HG03469 (cell line): ENCODE results near the gene GON4L.
"Not testable (repeated sequence)": the region's sequence is repeated elsewhere in the genome, so short reads cannot be mapped to it uniquely, and the experiment has no call there.

ENCODE experiments used
- ATAC-seq: cut with Tn5 transposase; IDR thresholded peaks from one replicate; pipeline ENCODE4 v1.9.1; 2021; ENCODE audit warnings: mild to moderate bottlenecking, moderate library complexity, moderate number of reproducible peaks; ENCODE audit not compliant: unreplicated experiment

GON4L gene

DNA sequence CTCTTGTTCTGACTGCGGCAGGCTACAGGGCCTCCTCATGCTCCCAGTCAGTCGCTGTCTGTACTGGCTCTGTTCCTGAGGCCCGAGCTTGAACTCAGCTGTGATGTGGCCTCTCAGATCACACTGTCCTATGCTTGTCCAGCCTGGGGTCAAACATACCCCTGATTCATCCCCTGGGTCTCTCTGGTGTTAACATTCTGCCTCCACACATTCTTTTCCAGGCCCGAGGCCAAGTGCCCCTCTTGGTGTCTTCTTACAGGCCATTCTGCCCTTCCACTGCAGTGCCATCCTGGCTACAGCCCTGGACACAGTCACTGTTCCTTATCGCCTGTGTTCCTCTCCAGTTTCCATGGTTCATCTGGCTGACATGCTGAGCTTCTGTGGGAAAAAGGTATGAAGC, 108.9 kb downstream of the GON4L start:
- ATAC-seq: not testable (repeated sequence)

DNA sequence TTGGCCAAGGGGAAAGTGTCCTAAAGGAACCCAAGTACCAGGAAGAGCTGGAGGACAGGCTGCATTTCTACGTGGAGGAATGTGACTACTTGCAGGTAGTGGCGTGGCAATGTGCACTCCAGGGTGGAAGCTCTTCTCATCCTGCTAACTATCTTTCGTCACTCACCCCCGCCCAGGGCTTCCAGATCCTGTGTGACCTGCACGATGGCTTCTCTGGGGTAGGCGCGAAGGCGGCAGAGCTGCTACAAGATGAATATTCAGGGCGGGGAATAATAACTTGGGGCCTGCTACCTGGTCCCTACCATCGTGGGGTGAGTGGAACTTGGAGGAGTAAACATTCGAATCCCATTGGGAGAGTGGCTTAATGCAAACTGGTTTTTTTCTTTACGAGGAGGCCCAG, 109.4 kb downstream of the GON4L start:
- not testable (repeated sequence) for ATAC-seq

DNA sequence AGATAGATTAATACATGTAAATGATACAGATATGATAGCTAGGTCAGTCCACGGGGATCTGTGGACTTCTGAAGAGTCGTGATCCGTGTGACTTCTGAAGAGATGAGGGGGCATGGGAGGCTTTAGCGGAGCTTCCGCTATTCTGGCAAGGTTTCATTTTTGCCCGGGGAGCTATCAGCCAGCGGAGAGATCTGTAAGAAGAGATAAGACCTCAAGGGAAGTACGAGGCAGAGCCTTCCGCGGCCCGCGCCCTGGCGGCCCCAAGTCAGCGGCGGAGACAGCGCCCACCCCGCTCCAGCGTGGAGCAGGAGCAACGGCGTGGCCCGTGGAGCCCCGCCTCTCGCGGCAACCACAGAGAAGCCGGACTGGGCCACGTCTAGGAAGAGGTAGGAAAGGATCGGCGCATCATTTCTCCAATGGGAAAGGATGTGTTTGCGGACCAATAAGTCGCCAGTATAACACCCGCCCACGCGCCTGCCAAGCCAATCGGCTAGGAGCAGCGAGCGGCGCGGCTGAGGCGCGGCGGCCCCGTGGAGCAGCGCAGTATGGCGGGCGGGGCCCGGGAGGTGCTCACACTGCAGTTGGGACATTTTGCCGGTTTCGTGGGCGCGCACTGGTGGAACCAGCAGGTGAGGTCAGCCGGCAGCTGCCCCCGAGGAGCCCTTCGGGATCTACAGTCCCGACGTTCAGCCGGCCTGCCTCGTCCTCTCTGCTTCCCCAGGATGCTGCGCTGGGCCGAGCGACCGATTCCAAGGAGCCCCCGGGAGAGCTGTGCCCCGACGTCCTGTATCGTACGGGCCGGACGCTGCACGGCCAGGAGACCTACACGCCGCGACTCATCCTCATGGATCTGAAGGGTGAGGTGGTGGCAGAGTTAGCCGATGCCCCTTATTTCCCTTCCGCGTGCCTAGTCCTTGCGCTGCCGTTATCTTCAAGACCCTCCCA, 111.5 kb downstream of the GON4L start:
- peak; percentile 77 for ATAC-seq

DNA sequence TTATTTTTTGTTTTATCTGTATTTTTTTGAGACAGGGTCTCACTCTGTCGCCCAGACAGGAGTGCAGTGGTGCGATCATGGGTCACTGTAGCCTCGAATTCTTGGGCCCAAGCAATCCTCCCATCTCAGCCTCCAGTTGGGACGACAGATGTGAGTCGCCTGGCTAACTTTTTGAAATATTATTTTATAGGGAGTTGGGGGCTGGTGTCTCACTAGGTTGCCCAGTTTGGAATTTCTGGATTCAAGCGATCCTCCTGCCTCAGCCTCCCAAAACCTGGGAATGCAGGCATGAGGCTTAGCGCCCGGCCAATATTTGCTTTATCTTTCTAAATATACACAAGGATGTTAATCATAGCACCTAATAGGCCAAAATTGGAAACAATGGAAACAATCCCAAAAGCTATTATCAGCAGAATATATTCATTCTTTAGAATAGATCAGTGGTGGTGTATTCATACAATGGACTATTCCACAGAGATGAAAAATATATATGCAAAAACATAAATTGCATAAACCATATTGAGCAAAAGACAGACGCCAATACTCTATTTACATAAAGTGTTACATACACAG, 112.2 kb downstream of the GON4L start:
- ATAC-seq: no peak

DNA sequence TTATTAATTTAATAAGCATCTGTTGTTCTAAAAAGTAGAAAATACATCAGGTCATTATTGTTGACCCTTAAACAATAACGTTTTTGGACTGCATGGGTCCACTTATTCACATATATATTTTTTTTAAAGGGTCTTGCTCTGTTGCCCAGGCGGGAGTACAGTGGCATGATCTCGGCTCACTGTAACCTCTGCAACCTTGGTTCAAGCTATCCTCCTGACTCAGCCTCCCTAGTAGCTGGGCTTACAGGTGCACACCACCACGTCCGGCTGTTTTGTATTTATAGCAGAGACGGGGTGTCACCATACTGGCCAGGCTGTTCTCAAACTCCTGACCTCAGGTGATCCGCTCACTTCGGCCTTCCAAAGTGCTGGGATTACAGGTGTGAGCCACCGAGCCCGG, 115.1 kb downstream of the GON4L start:
- ATAC-seq: no peak

DNA sequence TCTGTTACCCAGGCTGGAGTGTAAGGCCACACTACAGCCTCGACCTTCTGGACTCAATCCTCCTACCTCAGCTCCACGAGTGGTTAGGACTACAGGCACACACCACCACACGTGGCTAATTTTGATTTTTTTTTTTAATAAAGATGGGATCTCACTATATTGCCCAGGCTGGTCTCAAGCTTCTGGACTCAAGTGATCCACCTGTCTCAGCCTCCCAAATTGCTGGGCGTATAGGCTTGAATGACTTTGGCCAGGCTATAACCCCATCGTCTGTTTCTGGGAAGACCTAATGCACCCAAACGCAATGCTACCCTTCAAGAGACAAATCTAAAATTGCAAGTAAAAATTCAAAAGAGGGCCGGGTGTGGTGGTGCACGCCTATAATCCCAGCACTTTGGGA, 116.0 kb downstream of the GON4L start:
- ATAC-seq: no peak

DNA sequence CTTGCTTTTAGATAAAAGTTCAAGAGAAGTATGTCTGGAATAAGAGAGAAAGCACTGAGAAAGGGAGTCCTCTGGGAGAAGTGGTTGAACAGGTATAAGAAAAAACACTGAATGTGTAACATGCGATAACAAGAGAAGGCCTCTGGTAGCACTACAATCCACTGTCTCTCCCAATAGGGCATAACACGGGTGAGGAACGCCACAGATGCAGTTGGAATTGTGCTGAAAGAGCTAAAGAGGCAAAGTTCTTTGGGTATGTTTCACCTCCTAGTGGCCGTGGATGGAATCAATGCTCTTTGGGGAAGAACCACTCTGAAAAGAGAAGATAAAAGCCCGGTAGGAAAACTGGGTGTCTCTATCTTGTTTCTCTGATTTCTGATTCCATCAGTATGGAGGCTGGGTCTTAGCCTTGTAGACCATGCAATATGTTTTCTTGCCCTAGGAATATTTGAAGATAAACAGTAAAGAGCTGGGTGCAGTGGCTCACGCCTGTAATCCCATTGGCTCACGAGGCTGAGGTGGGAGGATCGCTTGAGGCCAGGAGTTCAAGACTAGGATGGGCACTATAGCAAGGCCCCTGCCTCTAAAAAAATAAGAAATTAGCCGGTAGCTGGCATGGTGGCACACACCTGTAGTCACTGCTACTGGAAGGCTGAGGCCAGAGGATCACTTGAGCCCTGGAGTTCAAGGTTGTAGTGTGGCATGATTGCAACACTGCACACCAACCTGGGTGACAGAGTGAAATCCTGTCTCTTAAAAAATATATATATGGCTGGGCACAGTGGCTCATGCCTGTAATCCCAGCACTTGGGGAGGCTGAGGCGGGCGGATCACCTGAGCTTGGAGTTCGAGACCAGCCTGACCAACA, 127.7 kb downstream of the GON4L start:
- ATAC-seq: no peak

DNA sequence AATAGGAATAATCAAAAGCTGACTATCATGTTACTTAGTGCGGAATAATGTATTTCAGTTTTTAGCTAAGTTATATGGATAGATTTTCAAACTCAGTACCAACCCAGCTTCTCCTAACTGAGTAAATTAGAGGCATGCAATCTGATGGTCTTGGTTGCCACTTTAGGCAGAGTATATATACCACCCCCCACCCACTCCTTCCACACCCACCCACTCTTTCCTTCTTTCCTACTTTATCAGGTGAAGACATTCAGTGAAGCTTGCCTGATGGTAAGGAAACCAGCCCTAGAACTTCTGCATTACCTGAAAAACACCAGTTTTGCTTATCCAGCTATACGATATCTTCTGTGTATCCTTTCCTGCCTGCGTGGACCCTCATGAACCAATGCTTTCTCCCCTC, 131.9 kb downstream of the GON4L start:
- no peak for ATAC-seq

DNA sequence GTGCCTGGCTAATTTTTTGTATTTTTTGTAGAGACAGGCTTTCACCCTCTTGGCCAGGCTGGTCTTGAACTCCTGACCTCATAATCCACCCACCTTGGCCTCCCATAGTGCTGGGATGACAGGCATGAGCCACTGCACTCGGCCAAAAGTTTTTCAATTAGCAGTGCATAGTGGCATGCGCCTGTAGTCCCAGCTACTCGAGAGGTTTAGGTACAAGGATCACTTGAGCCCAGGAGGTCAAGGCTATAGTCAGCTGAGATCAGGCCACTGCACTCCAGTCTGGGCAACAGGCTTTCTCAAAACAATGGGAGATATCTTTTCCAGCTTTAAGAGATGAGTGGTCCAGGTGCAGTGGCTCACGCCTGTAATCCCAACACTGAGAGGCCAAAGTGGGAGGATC, 137.3 kb downstream of the GON4L start:
- ATAC-seq: no peak

DNA sequence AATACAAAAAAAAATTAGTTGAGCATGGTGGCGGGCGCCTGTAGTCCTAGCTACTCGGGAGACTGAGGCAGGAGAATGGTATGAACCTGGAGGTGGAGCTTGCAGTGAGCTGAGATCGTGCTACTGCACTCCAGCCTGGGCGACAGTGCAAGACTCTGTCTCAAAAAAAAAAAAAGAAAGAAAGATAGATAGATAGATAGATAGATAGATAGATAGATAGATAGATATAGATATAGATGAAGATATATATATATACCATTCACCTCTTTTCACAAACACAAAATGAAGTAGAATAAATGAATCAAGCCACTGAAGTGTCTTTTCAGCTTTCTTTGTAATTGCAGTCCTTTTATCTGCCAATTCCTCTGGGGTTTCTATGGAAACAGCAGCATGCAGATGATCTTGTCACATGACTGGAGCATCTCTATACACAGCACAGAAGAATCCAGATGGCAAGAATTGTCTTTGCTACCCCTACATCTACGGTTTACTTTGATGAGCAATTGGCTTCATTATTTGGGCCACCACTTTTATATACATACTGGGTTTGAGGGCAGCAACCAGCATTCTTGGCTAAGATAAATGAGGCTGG, 138.4 kb downstream of the GON4L start:
- not testable (repeated sequence) for ATAC-seq

DNA sequence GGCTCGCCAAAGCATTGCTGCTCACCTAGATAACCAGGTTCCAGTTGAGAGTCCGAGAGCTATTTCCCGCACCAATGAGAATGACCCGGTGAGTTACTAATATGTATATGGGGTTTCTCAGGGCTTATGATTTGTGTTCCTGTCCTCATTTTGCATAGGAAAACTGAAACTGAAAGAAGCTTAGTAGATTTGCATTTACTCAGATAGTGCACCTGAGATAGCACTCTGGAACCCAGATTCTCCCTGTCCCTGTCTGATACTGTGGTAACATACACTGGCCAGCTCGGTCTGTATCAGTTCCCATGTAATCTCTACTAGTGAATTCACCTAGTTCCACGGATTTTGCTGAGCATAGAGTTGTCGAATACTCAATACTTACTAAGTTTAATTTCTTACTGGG, 140.0 kb downstream of the GON4L start:
- ATAC-seq: no peak

DNA sequence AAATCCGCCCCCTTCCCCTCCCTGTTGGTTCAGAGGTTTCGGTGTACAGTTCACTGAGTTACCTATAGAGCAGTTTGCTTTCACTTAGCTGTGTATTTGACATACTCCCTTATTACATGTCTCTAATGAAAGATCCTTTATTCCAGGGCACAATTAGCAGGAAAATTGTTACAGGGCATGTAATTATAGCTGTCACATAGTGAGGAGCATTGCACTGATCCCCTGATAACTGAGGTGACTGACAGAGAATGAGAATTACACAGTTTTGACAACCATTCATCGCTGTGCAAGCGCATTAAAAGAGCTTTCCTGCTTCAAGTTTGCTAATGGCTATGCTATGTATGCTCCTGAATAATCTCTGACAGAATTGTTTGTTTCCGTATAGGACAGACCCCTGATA, 141.2 kb downstream of the GON4L start:
- no peak for ATAC-seq

DNA sequence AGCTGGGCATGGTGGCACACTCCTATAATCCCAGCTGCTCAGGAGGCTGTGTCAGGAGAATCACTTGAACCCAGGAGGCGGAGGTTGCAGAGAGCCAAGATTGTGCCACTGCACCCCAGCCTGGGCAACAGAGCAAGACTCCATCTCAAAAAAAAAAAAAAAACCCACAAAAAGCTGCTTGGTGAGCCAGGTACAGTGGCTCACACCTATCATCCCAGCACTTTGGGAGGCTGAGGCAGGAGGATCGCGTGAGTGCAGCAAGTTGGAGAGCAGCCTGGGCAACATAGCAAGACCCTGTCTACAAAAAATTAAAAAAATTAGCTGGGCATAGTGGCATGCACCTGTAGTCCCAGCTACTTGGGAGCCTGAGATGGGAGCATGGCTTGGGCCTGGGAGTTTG, 142.0 kb downstream of the GON4L start:
- ATAC-seq: not testable (repeated sequence)

DNA sequence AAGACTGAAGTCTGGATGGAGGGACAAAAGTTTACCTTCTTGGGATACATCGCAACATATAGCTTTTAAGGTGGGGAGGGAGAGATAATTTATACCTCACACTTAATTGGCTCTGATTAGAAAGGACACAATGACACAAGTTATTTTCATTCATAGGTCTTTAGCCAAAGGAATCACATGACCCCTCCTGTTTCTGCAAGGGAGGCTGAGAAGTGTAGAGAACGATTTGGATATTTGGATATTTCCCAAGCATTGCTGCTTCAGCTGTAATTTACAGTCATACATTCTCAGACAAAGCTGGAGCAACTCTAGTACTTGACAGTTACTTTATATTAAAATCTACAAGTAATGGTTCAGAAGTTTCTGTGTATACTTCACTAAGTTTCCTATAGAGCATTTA, 143.9 kb downstream of the GON4L start:
- ATAC-seq: no peak

DNA sequence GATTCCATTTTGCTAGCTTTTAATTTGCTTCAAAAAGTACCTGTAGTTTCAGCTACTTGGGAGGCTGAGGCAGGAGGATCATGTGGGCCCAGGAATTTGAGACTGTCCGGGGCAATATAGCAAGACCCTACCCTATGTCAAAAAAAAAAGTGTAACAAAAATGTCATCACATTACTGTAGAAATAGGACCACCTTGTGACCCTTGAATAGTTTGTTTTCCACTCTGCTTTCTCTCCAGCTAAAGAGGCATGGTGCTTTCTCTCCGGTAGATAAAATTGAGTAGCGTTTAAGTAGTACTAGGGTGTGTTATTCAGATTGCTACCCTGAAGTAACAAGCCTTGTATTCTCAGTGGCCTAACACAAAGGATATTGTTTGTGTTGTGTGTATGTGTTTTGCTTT, 144.4 kb downstream of the GON4L start:
- not testable (repeated sequence) for ATAC-seq

DNA sequence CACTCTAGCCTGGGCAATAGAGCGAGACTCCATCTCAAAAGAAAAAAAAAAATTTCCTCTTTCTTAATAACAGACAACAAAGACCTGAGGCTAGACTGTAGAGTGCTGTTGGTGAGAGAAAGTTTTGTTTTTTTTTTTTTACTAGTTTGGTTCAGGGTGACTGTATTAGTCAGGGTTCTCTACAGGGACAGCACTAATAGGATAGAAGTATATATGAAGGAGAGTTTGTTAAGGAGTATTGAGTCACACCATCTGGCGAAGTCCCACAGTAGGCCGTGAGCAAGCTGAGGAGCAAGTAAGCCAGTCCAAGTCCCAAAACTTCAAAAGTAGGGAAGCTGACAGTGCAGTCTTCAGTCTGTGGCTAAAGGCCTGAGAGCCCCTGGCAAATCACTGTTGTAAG, 145.6 kb downstream of the GON4L start:
- ATAC-seq: not testable (repeated sequence)

DNA sequence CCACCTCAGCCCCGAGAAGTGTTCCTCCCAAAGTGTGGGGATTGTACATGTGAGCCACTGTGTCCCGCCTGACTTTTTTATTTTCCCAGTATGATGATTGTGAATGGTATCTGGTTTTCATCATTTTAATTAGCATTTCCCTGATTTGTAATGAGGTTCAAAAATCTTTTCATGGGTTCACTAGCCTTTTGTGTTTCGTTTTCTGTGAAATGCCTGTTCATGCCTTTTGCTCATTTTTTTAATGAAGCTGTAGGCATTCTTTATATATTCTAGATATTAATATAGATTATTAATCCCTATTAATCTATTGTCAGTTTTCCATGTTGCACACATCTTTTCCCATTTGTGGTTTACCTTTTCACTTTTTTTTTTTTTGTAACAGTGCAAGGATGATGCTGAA, 147.6 kb downstream of the GON4L start:
- no peak for ATAC-seq

DNA sequence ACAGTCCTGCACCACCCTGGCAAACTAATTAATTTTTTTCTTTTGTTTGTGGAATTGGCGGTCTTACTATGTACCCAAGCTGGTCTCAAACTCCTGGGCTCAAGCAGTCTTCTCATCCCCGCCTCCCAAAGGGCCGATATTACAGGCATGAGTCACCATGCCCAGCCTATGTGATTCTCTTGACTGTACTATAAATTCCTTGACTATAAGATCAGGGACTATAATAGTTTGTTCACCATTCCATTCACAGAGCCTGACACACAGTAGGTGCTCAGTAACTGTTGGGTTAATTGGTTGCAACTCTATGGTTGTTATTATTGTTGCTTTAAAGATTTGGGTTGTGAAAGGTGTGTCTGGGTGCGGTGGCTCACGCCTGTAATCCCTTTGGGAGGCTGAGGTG, 150.9 kb downstream of the GON4L start:
- ATAC-seq: no peak

DNA sequence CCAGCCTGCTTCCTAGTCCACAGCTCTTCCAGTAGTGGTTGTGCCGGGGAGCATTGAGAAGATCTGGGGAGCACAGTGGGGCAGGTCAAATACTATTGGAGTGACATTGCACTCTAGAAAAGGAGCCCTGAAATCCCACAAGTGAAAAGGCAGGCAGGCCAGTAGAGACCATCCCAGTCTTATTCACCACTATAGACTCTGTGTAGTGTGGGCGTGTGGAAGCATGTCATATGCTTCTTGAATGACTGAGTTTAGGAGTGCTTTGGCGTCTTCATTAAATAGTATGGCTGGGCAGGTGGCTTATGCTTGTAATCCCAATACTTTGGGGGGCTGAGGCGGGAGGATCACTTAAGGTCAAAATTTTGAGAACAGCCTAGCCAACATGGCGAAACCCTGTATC, 152.6 kb downstream of the GON4L start:
- not testable (repeated sequence) for ATAC-seq

DNA sequence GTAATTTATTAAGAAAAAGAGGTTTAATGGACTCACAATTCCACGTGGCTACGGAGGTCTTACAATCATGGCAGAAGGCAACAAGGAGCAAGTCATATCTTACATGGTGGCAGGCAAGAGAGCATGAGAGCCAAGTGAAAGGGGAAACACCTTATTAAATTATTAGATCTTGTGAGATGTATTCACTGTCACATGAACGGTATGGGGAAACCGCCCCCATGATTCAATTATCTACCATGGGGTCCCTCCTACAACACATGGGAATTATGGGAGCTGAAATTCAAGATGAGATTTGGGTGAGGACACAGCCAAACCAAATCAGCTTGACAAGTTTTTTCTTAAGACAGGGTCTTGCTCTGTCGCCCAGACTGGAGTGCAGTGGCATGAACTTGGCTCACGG, 153.8 kb downstream of the GON4L start:
- ATAC-seq: no peak

DNA sequence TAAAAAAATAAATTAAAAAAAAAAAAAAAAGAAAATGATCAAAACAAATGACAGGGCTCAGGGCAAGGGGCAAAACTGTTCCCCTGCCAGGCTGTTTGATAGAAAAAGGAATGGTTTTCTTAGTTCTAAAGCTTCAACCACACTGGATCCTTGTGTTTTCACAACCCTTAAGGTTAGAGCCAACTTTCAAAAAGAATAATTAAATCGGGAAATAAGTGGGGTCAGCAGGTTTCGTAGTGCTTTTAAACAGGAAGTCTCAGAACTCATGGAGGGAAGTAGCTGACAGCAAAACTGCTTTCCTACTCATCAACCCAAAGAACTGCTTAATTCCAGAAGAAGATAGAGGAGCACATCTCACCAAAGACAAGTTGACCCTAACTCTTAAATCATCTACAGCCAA, 155.3 kb downstream of the GON4L start:
- ATAC-seq: not testable (repeated sequence)
